ENCODE results near the gene FRMD5. TPM values are rescaled to one million over a fixed set of nuclear protein-coding genes. Genes with fewer than 3 reads are reported as not detected.

FRMD5 gene
- 10.1 and 17.3 TPM in 2 replicates for total RNA-seq (2014; rRNA removed; shearing (Covaris generic))
- 4.4 and 5.9 TPM in 2 replicates for polyA plus RNA-seq (2016; fragmentation: Nextera tagmentation; extraction: Ambion mirVana)
- long read RNA-seq, partial matches to known transcripts: 0 of 1 reads
- long read RNA-seq, other reads (novel, unspliced or antisense): 1 of 1 reads

GRCh38 chr15:44195151-44195740 lies at the start of gene FRMD5:
TSS of gene FRMD5 (minus strand) at chr15:44195271.
- peak; percentile 94 for TF ChIP-seq POLR2AphosphoS5 (IDR thresholded peaks at IDR 0.05; ENCODE audit: low read depth)
- TF ChIP-seq CREB1 (CRISPR knock-in tag; IDR thresholded peaks at IDR 0.05; ENCODE audit: low read depth): peak; percentile 65
- TF ChIP-seq CTCF (conservative IDR thresholded peaks at IDR 0.05; ENCODE audit: low read depth in 2 of 2): peak in 1 of 2 experiments; percentile 13; a peak in 1 of 4 replicates
- TF ChIP-seq ZNF462 (CRISPR knock-in tag; IDR thresholded peaks at IDR 0.05): no peak
- ATAC-seq: peak; percentile 90
- H3K36me3 Mint-ChIP-seq (ENCODE audit: low read depth): no peaks in the 10 kb centered on the region
- peaks cover 22% of the 10 kb centered on the region for H3K27me3 ChIP-seq (ENCODE audit: insufficient read depth)
- peaks cover 30% of the 10 kb centered on the region for H3K4me1 Mint-ChIP-seq
- peak; percentile 99 for DNase-seq (ENCODE audit: low spot score)
- H3K27me3 Mint-ChIP-seq (ENCODE audit: insufficient read depth, low read depth, poor library complexity): peaks cover 14% of the 10 kb centered on the region
- H3K4me3 ChIP-seq: peak within 1 kb of the TSS; percentile 92
- H3K27ac ChIP-seq (ENCODE audit: low read depth): peak within 1 kb of the TSS; percentile 34; the same call in 1 of the 2 replicates
- peaks cover 15% of the 10 kb centered on the region for H4K20me1 ChIP-seq (replicated peaks; ENCODE audit: insufficient read depth)
- no peaks in the 10 kb centered on the region for H3K36me3 ChIP-seq (ENCODE audit: insufficient read depth)
- peaks cover 15% of the 10 kb centered on the region for H3K4me1 ChIP-seq (ENCODE audit: insufficient read depth)
- peak within 1 kb of the TSS; percentile 97 for H3K4me2 ChIP-seq
- H3K4me3 Mint-ChIP-seq: peak within 1 kb of the TSS; percentile 92
- peak within 1 kb of the TSS; percentile 92 for H3K27ac Mint-ChIP-seq
- H3K9me2 ChIP-seq (ENCODE audit: insufficient read depth): no peaks in the 10 kb centered on the region
- no peaks in the 10 kb centered on the region; the same call in 2 of the 3 replicates for H3K9me3 Mint-ChIP-seq
- peak within 1 kb of the TSS; percentile 94 for H2AFZ ChIP-seq
- H3F3A ChIP-seq (replicated peaks; ENCODE audit: low read depth): 0 out of 2 replicates have a peak, but pooled peaks cover 3% of the 10 kb centered on the region
- peaks cover 20% of the 10 kb centered on the region for H3K79me2 ChIP-seq (replicated peaks; ENCODE audit: insufficient read depth)

Data from GM23338 (cell line).